GM21786 (cell line): Measurements from ENCODE around the gene PLD3.

Experiments used
- ATAC-seq: cut with Tn5 transposase; IDR thresholded peaks from one replicate; pipeline ENCODE4 v1.9.1; 2021; ENCODE audit not compliant: unreplicated experiment

The PLD3 gene, protein sequence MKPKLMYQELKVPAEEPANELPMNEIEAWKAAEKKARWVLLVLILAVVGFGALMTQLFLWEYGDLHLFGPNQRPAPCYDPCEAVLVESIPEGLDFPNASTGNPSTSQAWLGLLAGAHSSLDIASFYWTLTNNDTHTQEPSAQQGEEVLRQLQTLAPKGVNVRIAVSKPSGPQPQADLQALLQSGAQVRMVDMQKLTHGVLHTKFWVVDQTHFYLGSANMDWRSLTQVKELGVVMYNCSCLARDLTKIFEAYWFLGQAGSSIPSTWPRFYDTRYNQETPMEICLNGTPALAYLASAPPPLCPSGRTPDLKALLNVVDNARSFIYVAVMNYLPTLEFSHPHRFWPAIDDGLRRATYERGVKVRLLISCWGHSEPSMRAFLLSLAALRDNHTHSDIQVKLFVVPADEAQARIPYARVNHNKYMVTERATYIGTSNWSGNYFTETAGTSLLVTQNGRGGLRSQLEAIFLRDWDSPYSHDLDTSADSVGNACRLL

DNA sequence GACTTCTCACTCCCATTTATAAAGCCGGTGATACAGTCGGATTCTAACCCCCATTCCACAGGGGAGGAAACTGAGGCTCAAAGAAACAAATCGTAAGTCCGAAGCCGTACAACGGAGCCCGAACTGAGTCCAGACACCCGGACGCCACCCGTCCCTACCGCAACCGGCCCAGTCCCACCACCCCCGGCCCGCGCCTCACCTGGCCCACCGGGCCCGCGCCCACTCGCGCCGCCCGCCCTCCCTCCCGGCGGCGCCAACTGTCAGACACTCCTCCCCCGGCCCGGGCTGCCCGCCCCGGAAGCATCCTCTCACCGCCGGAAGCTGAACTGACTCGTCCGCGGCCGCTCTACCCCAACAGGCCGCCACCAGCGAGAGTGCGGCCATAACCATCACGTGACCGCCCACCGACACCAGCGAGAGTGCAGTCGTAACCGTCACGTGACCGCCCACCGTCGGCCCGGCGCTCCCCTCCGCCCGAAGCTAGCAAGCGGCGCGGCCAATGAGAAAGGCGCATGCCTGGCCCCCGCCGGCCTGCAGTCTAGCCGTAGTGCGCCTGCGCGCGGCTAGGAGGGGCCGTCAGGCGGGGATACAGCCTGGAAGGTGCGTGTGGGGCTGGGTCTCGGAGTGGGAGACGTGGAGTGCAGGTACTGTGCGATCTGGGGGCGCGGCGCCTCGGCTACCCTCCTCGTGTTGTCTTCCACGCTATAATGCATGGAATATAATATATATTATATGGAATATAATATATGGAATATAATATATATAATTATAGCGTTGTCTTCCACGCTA is at the start of gene PLD3, which contains the start of gene C19orf47:
TSS of gene PLD3 (plus strand) at position 571 of the 789 bp plus-strand sequence. CDS start 17,789 bp downstream, outside the sequence.
TSS of gene C19orf47 (minus strand) at position 273 of the 789 bp plus-strand sequence. CDS start 6,540 bp downstream, outside the sequence.
- ATAC-seq, result peak; percentile 91

DNA sequence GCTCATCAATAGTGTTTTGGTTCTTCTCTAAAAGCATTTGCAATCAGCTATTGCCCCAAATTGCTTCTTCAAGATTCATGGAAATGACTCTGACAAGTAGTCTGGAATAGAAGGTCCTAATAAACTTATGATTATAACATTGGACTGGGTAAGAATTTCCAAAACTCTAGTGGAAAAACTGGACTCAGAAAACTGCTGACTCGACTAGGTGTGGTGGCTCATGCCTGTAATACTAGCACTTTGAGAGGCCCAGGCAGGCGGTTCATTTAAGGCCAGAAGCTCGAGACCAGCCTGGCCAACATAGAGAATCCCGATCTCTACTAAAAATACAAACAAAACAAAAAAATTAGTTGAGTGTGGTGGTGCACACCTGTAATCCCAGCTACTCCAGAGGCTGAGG is 47.8 kb upstream of the PLD3 start:
- ATAC-seq, result no peak

DNA sequence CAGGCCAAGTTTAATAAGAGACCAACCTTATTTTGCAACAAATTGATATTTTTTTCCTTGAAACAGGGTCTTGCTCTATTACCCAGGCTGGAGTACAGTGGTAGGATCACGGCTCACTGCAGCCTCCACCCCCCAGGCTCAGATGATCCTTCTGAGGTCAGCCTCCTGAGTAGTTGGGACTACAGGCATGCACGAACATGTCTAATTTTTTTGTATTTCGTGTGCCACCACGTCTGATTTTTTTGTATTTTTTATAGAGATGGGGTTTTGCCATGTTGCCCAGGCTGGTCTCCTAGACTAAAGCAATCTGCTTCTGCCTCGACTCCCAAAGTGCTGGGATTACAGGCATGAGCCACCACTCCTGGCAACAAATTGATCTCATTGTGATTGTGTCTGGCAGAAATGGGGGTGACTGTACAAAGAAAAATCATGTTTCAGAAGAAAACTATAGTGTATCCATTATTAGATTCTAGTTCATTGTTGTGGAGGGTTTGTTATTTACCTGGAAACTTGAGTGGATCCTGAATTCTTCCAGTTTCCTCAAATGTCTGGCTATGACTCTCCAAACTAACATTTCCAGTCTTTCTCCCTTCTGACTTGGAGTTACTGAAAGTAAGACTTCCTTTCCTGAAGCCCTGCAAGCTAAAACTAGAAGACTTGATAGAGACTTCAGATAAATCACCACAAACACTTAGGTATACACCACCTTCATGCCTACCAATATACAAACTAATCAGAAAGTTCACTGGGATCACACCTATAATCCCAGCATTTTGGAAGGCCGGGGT is 46.1 kb upstream of the PLD3 start:
- ATAC-seq, result no peak

DNA sequence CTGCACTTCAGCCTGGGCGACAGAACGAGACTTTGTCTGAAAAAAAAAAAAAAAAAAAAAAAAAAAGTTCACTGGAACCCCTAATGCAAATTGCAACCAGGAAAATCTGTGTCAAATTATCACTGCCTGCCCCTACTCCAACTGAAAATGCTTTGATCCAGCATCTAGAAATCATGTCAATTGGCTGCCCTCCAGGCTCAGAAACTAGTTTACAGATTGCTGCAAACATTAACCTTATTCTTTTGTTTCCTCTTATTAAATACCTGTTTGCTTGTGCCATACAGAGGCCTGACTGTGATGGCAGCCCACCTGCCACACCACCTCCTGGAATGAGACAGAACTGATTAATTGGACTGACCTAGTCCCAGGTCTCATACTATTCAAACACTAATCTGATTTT is 44.7 kb upstream of the PLD3 start:
- no peak for ATAC-seq

DNA sequence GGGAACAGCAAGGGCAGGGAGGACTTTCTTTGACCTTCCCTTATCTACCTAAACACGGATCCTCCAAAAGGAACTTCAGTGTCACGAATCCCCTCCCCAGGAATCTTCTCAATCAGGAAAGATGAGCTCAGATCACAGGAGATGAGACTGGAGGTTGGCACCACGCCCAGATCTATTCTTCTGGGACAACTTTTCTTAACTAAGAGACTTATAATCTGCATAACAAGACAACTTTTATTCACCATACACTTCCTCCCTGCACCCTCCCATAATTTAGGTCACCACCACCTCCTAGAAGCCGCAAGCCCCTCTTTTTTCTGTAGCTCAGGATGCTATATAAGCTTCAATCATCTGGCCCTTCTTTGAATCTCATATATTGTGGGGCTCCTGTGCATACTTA is 44.2 kb upstream of the PLD3 start:
- no peak for ATAC-seq

DNA sequence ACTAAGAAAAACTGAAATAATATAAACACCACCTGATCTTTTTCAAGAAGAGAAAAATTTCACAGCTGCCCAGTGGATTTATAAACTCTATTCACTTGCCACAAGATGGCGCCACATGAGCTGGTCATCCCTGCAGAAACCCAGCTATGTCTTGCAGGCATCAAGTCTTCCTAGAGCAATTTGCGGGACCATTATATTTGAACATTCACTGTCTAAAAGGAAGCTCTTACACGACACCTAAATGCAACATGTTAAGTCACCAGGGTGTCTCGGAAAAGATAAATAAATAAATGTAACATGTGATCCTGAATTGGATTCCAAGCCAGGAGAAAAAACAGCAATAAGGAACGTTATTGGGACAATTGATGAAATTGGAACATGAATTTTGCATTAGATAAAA is 43.1 kb upstream of the PLD3 start:
- ATAC-seq, result no peak

DNA sequence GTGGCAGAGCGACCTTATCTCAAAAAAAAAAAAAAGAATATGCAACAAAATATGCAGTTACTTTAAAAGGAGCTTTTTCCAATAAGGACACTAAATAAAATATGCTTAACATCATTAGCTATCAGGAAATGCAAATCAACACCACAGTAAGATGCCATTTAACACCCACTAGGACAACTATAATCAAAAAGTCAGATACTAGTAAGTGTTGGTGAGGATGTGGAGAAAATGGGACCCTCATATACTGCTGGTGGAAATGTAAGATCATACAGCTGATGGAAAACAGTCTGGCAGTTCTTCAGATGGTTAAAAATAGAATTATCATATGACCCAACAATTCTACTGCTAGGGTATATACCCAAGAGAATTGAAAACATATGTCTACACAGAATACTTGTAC is 38.8 kb upstream of the PLD3 start:
- no peak for ATAC-seq

DNA sequence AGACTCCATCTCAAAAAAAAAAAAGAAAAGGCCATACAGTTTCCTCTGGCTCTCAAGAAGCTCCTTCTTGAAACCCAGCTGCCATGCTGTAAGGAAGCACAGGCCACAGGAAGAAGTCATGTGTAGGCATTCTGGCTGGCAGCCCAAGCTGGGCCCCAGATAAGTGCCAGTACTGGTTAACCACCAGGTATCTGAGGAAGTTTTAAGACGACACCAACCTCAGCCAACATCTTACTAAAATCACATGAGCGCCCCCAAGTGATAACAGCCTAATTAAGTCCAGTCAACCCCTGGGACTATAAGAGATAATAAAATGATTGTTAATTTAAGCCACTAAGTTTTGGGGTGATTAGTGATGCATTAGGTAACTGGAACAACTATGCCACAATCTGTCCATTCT is 36.0 kb upstream of the PLD3 start:
- no peak for ATAC-seq

DNA sequence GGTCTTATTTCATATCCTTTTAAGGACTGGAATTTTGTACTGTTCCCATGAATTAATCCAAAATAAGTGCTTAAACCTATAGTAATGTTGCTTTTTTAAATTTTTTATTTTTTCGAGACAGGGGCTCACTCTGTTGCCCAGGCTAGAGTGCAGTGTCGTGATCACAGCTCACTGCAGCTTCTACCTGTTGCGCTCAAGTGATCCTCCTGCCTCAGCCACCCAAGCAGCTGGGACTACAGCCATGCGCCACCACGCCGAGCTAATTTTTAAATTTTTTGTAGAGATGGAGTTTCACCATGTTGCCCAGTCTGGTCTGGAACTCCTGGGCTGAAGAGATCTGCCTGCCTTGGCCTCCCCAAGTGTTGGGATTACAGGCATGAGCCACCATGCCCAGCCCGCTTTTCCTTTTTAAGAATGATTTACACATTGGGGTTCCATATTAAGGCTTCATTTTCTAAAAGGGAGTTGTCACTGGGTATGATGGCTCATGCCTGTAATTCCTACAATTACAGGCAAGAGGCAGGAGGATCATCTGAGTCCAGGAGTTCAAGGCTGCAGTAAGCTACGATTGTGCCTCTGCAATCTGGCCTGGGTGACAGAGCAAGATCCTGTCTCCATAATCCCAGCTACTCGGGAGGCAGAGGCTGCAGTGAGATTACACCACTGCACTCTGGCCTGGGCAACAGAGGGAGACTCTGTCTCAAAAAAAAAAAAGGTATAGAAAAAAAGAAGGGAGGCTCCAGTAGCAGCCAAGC is 35.1 kb upstream of the PLD3 start:
- ATAC-seq, result no peak

DNA sequence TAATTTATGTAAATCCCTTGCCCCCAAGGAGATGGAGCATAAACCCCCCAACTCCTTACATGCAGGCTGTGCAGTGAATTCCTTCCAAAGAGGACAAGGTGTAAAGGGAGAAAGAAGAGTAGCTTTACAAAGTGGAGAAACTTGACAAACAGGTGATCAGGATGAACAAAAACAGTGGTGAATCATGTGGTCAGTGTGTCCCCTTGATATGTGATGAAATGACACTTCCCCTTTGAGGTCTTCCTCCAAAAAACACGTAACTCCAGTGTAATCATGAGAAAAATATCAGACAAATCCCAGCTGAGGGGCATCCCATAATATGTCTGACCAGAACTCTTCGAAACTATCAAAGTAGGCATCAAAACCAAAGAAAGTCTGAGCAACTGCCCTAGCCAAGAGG is 33.8 kb upstream of the PLD3 start:
- ATAC-seq, result no peak

DNA sequence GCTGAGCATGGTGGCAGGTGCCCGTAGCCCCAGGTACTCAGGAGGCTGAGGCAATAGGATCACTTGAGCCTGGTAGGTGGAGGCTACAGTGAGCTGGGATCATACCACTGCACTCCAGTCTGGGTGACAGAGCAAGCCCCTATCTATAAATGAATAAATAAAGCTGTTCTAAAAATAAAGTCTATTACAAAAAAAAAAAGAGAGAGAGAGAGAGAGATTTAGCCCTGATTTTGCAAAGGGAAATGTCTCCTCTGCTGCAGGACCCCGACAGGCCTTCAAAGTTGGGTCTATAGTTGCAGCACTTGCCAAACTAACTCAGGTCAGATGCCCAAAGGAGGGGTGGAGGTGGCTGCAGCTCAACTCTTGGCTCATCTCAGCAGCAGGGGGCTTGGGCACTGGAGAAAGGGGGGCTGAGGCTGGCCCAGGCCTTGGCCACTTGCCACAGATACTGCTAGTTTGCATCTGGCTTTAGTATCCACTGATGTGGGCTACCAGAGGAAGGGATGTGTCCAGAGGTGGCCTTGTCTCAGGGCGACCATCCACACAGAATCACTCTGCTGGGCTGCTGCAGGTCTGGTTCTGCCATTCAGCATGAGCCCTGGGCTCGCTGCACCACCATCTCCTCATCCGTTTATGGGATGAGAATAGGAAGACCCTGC is 32.6 kb upstream of the PLD3 start:
- no peak for ATAC-seq

DNA sequence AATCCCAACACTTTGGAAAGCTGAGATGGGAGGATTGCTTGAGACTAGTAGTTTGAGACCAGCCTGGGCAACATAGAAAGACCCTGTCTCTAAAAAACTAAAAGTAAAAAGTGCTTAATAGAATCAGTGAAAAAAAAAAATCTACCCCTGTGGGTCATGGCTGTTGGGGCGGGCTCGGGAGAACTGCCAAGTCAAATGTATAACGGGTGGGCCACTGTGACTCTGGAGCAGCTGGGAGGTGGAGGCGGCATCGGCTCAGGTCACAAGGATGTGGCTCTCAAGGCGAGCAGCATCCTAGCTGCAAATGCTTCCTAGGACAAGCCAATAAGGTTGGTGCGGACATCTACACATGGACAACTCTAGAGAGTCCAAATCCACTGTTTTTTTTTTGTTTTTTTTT is 31.2 kb upstream of the PLD3 start:
- ATAC-seq, result no peak

DNA sequence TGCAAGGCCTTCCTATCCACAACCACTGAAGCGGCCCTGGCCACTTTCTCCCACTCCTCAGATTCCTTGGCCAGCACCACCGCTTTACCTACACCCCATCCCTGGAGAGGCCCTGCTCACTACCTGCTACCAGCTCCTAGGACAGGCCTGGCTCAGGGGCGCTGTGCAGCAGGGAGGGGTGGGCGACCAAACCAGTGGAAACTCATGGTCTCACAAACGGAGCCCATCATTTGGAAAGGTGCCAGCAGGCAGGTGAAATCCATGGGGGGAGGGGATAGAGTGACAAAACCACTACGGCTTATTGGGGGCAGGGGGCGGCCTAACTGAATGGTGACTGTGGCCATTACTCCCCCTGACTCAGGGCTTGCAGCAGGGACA is 27.9 kb upstream of the PLD3 start:
- no peak for ATAC-seq

DNA sequence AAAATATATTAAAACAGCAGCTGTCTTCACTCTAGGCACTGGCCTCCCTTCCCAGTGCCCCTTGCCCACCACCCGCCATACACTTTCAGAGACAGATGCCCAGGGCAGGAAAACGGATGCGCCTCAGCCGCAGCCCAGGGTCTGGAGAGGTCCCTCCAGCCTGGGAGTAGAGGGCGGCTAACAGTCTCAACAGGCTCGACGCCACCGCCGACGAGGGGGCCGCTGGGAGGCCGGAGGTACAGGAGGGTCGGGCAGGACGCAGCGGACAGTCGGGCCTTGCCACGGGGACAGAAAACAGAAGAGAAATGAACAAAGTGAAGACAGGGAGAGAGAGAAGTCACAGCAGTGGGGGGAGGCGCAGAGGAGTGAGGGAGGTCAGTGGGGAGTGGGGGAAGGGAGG is 27.4 kb upstream of the PLD3 start:
- no peak for ATAC-seq

DNA sequence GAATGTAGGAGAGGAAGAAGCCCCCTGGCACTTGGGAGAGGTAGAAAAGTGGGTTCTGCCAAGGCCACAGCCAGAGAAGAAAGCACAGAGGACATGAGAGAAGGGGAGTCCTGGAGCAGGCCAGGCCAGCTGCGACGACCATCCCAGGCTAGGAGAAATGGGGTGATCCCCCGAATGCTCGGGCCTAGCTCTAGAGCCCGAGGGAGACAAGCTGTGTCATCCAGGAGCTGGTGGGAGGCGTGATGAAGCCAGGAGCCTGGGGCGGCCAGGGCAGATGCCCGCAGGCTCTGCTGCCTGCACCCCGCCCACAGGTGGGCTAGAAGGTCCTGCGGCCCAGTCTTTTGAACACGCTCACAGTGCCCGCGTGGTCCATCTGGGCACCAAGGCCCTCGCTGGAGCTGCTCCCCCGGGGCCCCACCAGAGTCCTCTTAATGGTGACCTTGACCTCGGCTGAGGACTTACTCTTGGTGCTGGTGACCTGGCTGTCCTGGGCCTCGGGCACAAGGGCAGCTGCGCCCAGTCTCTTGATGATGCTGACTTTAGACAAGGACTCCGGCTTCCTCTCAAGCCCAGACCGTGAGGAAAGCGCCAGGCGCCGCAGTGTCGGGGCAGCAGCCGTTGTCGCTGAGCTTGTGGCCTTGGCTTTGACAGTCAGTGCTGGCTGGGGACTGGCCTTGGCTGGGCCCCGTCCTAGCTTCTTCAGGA is 26.8 kb upstream of the PLD3 start:
- no peak for ATAC-seq

DNA sequence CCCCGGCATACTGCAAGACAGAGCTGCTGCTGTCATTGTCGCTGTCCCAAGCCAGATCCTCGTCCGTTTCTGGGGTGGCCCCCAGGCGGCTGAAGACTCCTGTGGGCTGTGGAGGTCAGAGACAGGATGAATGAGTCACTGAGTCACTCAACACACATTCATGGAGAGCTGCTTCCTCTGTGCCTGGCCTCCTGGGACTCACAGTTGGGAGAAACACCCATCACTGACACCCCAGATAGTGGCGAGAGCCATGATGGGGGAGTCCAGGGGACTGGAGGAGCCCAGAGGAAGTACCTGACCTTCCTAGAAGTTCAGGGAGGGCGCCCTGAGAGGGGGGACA is 26.3 kb upstream of the PLD3 start:
- ATAC-seq, result no peak

DNA sequence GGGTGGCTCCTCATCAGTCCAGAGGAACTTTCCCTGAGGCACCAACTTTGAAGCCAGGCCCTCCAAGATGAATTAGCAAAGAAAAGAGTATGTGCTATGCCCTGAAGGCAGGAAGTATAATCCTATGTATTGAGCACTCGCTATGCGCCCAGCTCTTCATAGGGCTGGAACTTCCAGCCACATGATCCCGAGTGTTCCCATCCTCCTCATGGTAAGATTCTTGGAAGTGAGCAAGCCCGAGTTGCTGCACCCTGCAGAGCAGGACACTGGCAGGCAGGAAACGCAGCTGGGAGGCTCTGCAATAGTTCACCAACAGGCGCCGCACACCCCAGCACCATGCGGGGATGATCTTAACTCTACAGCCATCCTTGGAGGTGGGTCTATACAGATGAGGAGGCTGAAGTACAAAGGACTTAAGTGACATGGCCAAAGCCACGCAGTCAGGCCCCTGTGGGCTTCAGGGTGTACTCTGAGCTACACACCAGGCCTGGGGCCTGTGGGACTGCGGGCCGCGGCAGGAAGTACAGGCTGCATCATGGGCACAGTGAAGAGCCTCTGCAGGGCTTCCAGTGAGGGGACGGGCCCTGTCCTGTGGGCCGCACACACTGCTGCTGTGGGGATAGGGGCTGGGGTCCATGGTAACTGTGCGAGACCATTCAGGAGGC is 25.4 kb upstream of the PLD3 start:
- no peak for ATAC-seq

DNA sequence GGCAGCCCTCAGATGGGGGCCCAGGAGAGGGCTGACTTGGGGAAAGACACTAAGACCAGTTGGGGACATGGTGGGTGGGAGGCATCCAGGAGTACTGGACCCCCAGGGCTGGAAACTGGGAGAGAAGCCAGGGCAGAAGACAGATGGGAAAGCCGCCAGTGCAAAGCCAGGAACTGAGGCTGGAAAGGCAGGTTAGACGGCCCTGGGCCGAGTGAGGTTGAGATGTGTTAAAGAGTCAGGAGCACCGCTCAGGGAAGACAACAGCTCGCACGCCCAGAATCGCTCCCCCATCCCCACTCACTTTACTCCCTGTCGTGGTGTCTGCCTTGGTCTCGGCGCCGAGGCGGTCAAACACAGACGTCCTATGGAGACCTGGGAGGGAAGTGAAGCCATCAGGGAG is 24.8 kb upstream of the PLD3 start:
- no peak for ATAC-seq

DNA sequence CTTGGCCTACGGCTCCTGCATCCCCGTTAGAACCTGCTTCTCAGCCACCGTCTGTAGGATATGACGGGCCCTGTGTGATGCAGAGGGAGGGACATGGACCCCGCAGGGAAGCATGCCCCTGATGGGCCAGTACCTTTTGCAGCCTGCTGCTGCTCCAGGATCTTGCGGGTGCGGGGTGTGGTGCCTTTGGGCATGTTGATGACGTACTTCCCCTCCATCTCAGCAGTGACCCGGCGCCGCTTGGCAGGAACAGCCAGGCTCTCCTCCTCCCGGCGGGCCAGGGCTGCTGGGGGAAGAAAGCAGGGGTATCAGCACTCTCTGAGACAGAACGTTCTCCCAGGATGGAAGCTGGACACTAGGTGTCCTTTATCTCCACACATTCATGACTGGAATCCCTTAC is 22.3 kb upstream of the PLD3 start:
- no peak for ATAC-seq
